CD4-positive, alpha-beta T cell treated with Interleukin-15 for 4 hours (primary cell): ENCODE data around the gene RPL28.
"Not testable (repeated sequence)": the region's sequence is repeated elsewhere in the genome, so short reads cannot be mapped to it uniquely, and the experiment has no call there.

ENCODE experiments used
- DNase-seq: peaks from one replicate; pipeline ENCODE4 v3.0.0-alpha.2; 2020; ENCODE audit warnings: low spot score

Gene RPL28

GRCh38 chr19:55392820-55393761 is 7.4 kb downstream of the RPL28 start:
- DNase-seq, result no peak

- DNase-seq, result no peak
These were observed 12.6 kb downstream of the RPL28 start for GRCh38 chr19:55398200-55398925.

DNA sequence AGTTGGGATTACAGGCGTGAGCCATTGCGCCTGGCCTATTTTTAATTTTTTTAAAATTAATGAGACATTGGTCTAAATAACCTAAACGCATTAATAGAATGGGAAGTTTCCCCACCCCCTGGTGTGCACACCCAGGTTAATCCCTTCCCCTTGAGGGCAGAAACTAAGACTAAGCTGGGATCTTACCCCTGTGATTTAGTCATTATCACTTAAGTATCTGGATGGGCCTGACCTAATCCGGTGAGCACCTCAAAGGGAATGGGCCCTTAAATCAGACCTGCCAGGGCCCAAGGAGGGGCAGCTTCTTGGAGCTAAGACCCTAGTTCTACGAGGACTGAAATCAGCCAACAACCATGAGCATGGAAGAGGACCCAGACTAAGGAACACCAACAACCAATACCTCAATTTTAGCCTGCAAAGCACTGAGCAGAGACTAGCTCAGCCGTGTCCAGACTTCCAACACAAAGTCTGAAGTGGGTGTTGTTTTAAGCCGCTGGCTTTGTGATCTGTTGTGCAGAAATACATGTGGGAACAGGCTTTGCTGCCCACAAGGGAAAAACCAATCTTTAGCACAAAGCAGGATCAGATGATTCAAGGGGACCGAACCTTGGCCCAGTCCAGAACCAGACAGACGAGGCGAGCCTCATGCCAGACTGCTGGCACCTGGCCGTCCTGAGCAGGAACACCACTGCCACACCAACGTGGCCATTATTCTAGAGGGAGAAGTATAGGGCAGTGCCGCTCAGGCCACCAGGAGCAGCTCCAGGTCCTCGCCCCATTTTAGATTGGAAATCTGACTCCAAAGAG is 14.8 kb downstream of the RPL28 start:
- DNase-seq, result no peak

DNA sequence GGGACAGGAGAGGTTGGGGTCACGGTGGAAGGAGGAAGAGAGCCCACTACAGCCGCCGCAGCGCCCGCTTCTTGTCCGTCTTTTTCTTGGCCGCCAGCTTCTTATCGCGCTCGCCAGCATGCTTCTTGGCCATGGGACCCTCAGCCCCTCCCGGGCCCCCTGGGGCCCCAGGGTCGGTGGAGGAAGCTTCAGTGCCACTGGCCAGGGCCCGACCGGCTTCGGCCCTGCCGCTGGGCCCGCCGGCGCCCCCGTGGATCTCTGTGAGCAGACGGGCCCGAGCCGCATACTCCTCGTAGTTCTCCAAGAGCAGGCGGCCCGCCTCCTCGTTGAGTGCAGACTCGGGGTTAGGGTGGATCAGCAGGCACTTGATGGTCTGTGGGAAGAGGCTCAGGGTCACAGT is 15.7 kb downstream of the RPL28 start:
- not testable (repeated sequence) for DNase-seq

GRCh38 chr19:55402509-55402908 is 16.8 kb downstream of the RPL28 start:
- DNase-seq, result no peak

DNA sequence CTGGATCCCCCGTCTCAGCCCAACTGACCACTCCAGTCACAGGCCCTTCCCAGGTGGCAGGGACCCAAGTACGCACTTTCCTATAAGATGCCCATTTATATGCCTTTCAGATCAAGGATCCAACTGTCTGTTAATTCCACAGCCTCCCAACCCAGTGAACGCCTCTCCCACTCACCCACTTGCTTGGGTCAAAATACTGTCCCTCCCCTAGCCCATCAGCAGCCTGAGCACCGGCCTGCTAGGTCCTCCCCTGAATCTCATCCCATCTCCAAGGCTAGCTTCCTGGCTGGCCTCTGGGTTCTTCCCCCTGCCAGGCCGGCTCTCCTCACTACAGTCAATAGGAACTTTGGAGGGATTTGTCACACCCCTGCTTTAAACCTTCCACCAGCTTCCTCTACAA is 19.9 kb downstream of the RPL28 start:
- DNase-seq, result no peak

- no peak for DNase-seq
These were observed 20.5 kb downstream of the RPL28 start for GRCh38 chr19:55406091-55406825.

DNA sequence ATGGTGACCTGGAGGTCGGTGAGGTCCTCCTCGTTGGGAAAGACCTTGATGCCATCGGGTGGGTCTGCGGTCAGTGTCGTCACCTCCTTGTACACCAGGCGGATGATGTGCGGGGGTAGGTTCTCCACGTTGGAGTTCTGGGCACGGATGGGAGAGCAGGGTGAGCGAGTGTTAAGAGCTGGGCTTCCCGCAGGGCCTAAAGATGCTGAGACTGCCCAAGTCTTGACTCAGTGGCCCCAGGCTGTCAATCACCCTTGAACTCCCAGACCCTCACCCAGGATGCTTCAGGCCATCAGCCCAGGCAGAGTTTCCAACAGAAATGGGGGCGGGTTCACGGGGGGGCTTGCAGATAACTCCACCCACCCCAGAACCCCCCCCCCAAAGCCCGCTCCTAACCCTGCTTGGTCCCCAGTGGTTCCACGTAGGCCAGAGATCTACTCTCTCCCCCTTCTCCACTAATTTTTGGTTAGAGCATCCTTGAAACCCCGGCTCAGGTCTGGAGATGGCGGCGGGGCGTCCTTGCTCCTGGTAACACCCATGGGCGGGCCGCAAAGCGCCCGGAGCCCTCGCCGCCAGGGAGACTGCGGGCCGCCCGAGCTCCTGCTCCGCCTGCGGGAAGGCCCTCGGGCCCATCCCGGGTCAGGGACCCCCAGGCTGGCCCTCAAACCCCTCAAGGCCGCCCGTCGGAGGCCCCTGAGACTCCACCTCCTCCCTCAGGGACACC is 21.3 kb downstream of the RPL28 start:
- DNase-seq, result no peak

DNA sequence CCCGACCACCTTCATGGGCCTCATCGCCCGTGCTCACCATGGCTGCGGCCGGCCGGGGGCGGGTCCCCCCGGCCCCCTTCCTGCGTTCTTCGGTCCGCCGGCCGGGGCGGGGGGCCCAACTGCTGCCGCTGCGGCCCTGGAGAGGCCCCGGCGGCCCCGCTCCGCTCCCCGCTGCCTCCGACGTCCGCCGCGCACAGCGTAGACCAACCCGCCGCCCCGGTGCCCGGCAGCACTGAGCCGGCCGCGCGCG is 21.7 kb downstream of the RPL28 start, which contains the start of gene UBE2S:
Gene UBE2S (minus strand): TSS at position 239 of the 250 bp plus-strand sequence. CDS start 199 bp downstream, at position 40.
- not testable (repeated sequence) for DNase-seq

DNA sequence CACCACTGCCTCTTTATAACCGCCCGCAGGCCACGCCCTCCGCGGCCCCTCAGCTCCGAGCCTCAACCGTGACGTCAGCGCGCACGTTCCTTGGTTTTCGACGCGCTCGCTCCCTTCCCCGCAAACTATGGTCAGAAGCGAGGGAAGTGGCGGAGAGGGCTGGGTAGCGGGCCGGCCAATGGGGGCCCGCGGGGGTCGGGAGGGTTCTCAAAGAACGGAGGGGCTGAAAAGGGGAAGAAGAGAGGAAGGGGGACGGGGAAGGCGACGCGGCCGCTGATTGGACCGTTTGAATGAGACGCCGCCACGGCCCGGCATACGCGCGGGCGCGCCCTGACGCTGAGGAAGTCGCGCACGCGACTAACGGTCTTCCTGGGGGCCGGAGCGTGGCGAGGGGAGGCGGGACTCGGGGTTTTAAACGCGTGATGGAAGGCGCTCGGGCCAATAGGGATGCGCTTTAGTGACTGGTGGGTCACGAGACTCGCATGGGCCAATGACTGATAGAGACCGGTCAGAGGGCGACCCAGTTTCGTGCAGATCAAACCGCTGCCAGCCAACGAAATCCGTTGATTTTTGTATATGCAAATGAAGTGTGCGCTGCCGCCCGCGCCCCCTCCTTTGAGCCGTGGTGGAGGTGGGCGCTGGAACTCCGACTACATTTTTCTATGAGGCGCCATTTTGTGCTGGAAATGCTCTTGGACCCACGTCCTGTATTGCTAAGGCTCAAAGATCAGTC is 22.2 kb downstream of the RPL28 start:
- peak; percentile 98 for DNase-seq

DNA sequence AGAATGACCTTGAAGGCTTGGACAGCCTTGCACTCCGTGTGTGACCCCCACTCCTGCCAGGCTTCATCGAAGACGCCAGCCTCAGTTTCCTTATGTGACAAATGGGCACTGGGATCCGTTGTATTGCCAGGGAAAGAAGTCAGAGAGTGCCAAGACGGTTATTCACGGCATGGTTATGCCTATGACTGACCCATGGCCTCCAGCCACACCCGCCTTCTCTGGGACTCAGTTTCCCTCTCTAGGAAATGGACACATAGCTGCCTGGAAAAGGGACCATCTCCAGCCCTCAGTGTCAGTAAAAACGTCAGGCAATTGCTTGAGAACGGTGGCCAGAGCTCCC is 22.8 kb downstream of the RPL28 start:
- DNase-seq, result no peak

DNA sequence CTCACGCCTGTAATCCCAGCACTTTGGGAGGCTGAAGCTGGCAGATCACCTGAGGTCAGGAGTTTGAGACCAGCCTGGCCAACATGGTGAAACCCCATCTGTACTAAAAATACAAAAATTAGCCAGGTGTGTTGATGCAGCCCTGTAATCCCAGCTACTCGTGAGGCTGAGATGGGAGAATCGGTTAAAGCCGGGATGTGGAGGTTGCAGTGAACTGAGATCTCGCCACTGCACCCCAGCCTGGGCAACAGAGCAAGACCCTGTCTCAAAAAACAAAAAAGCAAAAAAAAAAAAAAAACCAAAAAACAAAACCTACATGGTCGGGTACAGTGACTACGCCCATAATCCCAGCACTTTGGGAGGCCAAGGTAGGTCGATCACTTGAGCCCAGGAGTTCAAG is 23.4 kb downstream of the RPL28 start:
- not testable (repeated sequence) for DNase-seq

- DNase-seq, result no peak
These were observed 24.4 kb downstream of the RPL28 start for GRCh38 chr19:55410168-55410567.

- DNase-seq, result peak; percentile 60
These were observed 32.5 kb downstream of the RPL28 start for GRCh38 chr19:55418185-55418584.

DNA sequence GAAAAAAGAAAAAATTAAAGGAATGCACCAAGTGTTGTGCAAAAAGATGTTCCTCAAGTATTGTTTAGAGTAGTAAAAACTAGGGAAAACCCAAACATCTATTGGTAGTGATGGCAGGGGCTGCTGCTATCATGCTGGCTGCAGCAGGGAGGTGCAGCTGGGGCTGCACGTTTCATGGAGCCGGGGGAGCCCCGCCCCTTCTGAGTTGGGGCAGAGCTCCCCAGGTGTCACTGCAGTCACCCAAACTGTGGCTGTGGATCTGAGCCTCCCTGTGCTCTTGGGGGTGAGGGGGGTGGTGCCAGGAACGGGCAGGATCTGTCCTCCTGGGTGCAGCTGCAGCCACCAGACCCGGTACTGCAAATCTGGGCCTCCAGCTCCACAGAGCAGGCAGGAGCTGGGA is 33.4 kb downstream of the RPL28 start:
- DNase-seq, result no peak

- no peak for DNase-seq
These were observed 34.0 kb downstream of the RPL28 start for GRCh38 chr19:55419624-55420236.

- peak; percentile 36 for DNase-seq
These were observed 35.5 kb downstream of the RPL28 start for GRCh38 chr19:55421281-55421680.

GRCh38 chr19:55423225-55424005 is 37.7 kb downstream of the RPL28 start:
- DNase-seq, result no peak

DNA sequence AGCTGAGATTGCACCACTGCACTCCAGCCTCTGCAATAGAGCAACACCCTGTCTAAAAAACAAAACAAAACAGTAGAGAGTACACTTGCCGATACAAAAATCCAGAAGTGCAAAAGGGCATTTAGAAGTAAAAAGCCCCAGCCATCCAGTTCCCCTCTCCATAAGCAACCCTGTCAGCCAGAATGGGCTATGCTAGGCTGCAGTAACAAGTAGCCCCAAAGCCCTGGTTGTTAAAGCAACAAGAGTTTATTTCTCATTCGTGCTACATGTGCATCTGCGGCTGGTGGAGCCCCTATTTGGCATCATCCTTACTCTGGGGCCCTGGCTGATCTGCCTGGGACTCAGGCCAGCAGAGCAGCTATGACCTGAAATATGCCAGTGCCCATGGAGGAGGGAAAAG is 38.8 kb downstream of the RPL28 start:
- no peak for DNase-seq
